ENCODE results near the gene ITGB6.

- TF ChIP-seq CTCF (IDR thresholded peaks at IDR 0.05; ENCODE audit: extremely low read depth in 1 of 2, insufficient read depth in 1 of 2, low read depth in 1 of 2, low read length in 2 of 2) (no peak), EZH2 (IDR thresholded peaks at IDR 0.05; ENCODE audit: borderline replicate concordance, low read depth, low read length, severe bottlenecking) (no peak), POLR2A (IDR thresholded peaks at IDR 0.05; ENCODE audit: low read depth, low read length) (no peak), JUN (IDR thresholded peaks at IDR 0.05; ENCODE audit: borderline replicate concordance, insufficient read depth, insufficient read length, low read depth) (no peak), POLR2AphosphoS5 (IDR thresholded peaks at IDR 0.05; ENCODE audit: insufficient read depth, low read depth, low read length) (no peak), MYC (IDR thresholded peaks at IDR 0.05; ENCODE audit: low read depth, low read length) (no peak)
Measured at GRCh38 chr2:160053946-160054345, 146.1 kb downstream of the ITGB6 start.
